HG03095 (cell line): Measurements from ENCODE around the gene SERPINB3.
"Not testable (repeated sequence)": the region's sequence is repeated elsewhere in the genome, so short reads cannot be mapped to it uniquely, and the experiment has no call there.

ENCODE experiments used
- ATAC-seq: cut with Tn5 transposase; IDR thresholded peaks from one replicate; pipeline ENCODE4 v1.9.1; 2021; ENCODE audit warnings: moderate library complexity; ENCODE audit not compliant: unreplicated experiment

Gene SERPINB3

GRCh38 chr18:63661750-63662149 is at the start of gene SERPINB3:
SERPINB3 (minus strand) TSS chr18:63661893; CDS start chr18:63661216, 677 bp downstream.
- ATAC-seq = not testable (repeated sequence)

DNA sequence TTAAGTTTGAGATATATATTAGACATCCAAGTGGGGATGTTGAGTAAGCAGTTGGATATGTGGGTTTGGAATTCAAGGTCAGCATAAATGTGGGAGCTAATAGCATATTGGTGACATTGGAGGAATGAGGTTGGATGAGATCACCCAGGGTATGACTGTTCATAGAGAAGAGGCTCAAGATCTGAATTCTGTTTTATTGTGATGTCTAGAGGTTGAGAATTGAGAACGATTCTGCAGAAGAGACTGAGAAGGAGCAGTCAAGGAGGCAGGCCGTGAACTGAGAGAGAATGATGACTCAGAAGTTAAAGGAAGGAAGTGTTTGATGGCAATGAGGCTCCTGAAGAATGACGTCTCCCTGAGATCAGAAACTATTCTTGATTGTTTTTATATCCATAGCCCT is 47.0 kb upstream of the SERPINB3 start:
- no peak for ATAC-seq

DNA sequence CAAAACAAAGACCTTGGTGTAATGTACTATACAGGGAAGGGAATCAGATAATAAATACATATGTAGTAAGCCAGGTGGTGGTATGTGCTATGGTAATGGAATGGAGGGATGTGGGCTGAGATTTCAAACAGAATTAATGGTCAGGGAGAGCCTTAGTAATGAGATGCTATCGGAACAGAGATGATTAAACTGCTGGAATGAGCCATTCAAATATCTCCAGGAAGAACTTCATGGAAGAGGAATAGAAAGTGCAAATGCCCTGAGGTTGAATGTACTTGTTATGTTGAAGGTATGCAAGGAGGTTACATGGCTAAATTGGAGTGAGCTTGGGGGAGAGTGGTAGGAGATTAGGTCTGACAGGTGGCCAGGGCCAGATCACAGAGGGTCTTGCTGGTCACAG is 46.1 kb upstream of the SERPINB3 start:
- no peak for ATAC-seq

GRCh38 chr18:63705401-63705800 is 43.7 kb upstream of the SERPINB3 start:
- no peak for ATAC-seq

GRCh38 chr18:63702660-63703059 is 41.0 kb upstream of the SERPINB3 start, which contains the start of gene SERPINB11:
SERPINB11 (plus strand) TSS chr18:63702960; CDS start chr18:63710194, 7,234 bp downstream.
- ATAC-seq = no peak

- ATAC-seq = no peak
Measured at GRCh38 chr18:63701952-63702351, 40.3 kb upstream of the SERPINB3 start.

DNA sequence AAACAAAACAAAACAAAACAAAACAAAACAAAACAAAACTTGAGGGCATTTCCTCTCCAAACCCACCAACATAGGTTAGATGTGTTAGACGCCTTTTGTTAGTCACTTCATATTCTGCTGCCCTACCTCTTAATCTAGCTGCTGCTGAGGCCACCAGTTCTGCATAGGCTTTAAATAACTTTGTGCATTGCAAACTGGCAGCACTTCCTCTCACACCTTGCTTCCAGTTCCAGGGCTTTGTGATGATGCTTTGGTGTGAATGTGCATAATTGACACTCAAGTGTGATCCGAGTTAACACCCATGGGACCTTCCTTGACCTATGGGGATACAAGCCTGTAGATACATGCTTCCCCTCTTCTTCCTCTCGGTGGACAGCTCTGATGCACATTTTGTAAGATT is 38.8 kb upstream of the SERPINB3 start:
- ATAC-seq = no peak

DNA sequence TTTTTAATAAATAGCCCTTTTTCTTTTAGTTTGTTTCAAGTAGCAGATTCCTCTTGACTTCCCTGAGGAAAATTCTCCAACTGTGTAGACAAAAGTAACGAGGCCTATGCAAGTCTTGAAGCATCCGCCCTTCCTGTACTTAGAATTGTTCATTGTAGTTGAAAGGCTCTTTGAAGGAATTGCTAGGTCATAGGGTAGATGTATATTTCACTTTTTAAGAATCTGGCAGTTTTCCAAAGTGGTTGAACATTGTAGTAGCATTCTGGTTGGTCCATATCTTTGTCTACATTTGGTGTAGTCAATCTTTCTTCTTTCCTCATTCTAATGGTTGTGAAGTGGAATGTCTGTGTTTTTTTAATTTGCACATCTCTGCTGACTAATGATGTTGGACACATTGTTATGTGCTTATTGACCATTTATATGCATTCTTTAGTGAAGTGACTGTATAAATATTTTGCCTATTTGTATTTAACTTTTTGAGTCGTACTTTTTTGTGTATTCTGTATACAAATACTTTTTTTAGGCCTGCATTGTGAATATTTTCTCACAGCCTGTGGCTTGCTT is 35.5 kb upstream of the SERPINB3 start:
- no peak for ATAC-seq

GRCh38 chr18:63689064-63689463 is 27.4 kb upstream of the SERPINB3 start:
- ATAC-seq = no peak

- no peak for ATAC-seq
Measured at GRCh38 chr18:63686871-63687270, 25.2 kb upstream of the SERPINB3 start.

DNA sequence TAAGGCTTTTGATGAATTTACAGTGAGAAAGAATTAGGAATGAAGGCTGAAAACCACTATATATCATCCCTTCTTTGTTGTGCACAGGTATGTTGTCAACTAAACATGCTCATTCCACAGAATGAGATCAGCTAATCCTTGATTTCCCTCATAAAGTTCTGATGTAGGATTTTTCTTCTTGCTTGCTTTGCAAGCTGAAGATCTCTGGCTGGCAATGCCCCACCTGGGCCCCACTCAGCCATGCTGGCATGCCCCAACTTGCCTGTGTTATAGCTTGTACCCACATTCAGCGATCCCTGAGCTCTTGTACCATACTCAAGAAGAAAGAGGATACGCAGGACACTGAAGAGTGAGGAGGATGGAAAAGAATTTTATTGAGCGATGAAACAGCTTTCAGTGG is 23.0 kb upstream of the SERPINB3 start:
- ATAC-seq = no peak

GRCh38 chr18:63683890-63684289 is 22.2 kb upstream of the SERPINB3 start:
- no peak for ATAC-seq

DNA sequence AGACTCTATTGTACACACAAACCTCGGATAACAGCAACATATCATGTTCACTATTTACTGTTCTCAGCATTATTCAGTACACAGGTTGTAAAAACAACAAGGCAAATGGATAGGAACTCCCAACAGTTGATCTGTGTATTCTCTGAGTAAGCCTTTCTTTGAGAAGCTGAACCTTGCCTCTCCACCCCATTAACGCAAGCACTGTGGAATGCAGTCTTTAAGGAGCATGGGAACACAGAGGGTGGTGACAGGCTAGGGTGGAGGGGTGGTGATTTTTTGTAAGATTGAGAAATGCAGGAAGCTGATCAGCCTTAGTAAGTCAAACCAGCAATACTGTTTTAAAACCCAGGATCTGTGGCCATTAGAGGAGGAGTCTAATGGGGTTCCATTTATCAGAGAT is 21.5 kb upstream of the SERPINB3 start:
- no peak for ATAC-seq

DNA sequence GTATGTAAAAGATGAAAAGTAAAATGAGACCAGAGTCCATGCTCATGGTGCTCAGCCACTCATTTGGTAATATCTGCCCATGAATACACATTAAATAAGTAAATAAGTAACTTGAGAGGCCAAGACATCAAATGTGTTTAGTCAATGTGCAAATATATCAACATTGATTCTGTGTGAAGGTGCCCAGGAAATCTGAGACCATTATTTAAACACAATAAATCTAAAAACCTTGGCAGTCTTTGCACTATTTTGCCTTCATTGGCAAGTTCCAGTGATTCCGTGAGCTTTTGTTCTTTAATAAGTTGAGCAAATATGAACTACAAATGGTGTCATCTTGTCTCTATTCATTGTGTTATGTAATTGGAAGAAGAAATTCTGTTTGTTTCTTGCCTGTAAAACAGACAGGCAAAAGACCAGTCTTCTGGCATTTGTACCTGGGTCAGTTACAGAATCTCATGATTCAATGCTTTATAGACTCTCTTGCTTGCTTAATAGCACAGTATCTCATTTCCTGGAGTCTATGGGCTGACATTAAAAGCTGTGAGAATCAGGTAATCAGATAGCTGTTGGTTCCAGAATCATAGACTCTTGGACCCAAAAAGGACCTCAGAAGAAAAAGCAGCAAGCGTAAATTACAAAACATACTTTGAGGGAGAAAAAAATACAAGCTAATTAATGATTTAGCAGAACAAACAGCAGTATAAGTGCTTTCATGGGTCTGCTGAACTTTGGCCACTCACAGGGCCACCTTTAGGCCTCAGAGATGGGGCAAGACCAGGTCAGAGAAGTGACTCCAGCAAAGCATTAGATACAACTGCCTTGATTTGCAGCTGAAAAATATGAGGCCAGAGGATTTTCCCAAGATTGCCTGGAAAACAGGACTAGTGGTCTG is 20.0 kb upstream of the SERPINB3 start:
- ATAC-seq = no peak

- ATAC-seq = no peak
Measured at GRCh38 chr18:63679820-63680606, 18.3 kb upstream of the SERPINB3 start.

- ATAC-seq = no peak
Measured at GRCh38 chr18:63677500-63678225, 16.0 kb upstream of the SERPINB3 start.

DNA sequence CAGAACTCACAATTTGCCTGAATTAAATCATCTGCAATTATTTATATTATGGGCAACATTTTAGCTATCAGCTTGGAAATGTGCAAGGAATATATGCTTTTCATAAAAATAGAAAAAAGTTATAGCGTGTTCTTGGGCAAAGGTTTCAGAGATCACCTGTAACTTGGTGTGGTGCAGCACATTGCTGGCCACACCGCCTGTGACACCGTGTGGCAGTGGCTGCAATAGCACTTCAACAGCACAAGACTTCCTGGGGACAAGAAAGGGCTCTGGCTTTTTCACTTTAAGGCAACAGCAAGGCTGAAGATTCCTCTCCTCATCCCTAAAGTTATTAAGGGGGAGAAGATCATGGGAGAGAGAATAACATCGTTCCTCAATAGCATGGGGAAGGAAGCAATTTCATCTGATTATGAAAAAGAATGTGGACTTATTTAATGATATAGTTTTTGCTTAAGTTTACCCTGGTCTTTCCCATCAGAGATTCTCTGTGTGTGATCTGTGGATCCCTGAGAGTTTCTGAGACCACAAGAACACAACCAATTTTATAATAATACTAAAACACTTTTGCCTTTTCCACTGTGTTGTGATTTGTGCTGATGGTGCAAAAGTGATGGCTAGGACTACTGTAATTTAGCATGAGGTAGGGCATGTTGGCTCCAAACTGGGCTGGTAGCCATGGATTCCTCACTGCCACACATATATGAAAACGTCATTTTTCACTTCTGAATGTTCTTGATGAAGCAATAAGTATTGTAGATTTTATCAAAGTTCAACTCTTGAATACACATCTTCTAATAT is 15.0 kb upstream of the SERPINB3 start:
- ATAC-seq = peak; percentile 69

GRCh38 chr18:63664571-63664970 is 2.9 kb upstream of the SERPINB3 start:
- no peak for ATAC-seq

- not testable (repeated sequence) for ATAC-seq
Measured at GRCh38 chr18:63658920-63659319, 2.8 kb downstream of the SERPINB3 start.

- ATAC-seq = not testable (repeated sequence)
Measured at GRCh38 chr18:63650271-63650670, 11.4 kb downstream of the SERPINB3 start.
